ENCODE data around the gene GABRG3. TPM values are rescaled to one million over a fixed set of nuclear protein-coding genes. Genes with fewer than 3 reads are reported as not detected.

Gene GABRG3
- total and polyA plus RNA-seq, 2 donors from 2014 or later = not detected

DNA sequence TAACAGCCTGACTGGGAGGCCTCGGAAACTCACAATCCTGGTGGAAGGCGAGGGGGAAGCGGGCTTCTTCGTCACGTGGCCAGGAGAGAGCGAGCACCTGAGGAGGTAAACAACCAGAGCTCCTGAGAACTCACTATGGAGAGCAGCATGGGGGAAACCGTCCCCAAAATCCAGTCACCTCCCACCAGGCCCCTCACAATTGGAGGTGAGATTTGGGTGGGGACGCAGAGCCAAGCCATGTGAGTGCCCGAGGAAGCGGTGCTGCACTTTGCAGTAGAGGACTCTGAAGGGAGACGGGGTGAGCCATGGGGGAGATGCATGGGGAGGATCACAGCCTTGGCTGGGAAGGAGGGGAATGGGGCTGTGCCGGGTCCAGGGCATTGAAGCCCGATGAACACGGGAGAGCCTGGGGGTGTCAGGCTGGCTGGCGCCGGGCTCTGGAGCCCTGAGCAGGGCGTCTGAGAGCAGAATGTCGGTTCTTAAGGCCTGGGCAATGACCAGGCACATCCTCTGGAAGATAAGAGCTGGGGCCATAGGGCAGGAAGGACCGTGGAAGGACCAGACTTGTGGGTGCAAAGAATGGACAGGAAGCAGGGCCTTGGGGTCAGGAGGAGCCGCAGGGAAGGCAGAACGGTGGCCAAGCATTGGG is 117.7 kb downstream of the GABRG3 start:
- no peaks in the 10 kb centered on the region for H3K36me3 ChIP-seq (ENCODE audit: control insufficient read depth in 2 of 3, insufficient read depth in 3 of 3, low read length in 3 of 3)
- H3K27ac ChIP-seq (ENCODE audit: low read depth in 2 of 2, low read length in 2 of 2) = no peak overlapping the region
- H3K9me3 ChIP-seq (ENCODE audit: control insufficient read depth in 2 of 3, insufficient read depth in 1 of 3, low read length in 3 of 3) = peaks cover 0 to 7% (median 0%) of the 10 kb centered on the region in 3 donors
- TF ChIP-seq, protein P1, sequence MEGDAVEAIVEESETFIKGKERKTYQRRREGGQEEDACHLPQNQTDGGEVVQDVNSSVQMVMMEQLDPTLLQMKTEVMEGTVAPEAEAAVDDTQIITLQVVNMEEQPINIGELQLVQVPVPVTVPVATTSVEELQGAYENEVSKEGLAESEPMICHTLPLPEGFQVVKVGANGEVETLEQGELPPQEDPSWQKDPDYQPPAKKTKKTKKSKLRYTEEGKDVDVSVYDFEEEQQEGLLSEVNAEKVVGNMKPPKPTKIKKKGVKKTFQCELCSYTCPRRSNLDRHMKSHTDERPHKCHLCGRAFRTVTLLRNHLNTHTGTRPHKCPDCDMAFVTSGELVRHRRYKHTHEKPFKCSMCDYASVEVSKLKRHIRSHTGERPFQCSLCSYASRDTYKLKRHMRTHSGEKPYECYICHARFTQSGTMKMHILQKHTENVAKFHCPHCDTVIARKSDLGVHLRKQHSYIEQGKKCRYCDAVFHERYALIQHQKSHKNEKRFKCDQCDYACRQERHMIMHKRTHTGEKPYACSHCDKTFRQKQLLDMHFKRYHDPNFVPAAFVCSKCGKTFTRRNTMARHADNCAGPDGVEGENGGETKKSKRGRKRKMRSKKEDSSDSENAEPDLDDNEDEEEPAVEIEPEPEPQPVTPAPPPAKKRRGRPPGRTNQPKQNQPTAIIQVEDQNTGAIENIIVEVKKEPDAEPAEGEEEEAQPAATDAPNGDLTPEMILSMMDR (IDR thresholded peaks at IDR 0.05; ENCODE audit: borderline replicate concordance, extremely low read depth, insufficient read depth) = no peak
- H3K27me3 ChIP-seq (ENCODE audit: control insufficient read depth, insufficient read depth, low read length) = no peaks in the 10 kb centered on the region
- FAIRE-seq (no peak), DNase-seq (no peak)
- no peak overlapping the region for H3K9ac ChIP-seq (ENCODE audit: low read length in 3 of 3)
- H3K4me1 ChIP-seq (ENCODE audit: control insufficient read depth in 2 of 3, insufficient read depth in 2 of 3, low read depth in 1 of 3, low read length in 3 of 3) = no peaks in the 10 kb centered on the region
- no peak overlapping the region for H3K4me3 ChIP-seq (ENCODE audit: low read length in 3 of 3)
- intact Hi-C loops (cut with DNase I) = no loop called here

DNA sequence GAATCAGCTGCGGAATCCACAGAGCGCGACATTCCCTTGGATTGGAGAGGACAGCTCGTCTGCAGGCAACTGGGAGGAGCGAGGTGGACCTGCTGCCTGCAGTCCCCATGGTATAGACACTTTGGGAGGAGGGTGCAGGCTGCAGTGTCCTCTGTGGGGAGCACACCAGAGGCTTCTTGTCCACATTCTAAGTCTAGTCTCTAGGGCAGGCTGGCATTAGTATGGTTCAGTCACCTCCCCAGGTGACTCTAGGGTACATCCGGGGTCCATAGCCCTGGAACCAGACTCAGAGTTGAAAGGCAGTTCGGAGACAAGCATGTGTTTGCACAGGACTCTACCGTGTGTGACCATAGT is 118.2 kb downstream of the GABRG3 start:
- no peaks in the 10 kb centered on the region for H3K27me3 ChIP-seq (ENCODE audit: control insufficient read depth, insufficient read depth, low read length)
- H3K27ac ChIP-seq (ENCODE audit: low read depth in 2 of 2, low read length in 2 of 2) = no peak overlapping the region
- no peaks in the 10 kb centered on the region for H3K4me1 ChIP-seq (ENCODE audit: control insufficient read depth in 2 of 3, insufficient read depth in 2 of 3, low read depth in 1 of 3, low read length in 3 of 3)
- no peak overlapping the region for H3K4me3 ChIP-seq (ENCODE audit: low read length in 3 of 3)
- H3K9me3 ChIP-seq (ENCODE audit: control insufficient read depth in 2 of 3, insufficient read depth in 1 of 3, low read length in 3 of 3) = peaks cover 0 to 7% (median 0%) of the 10 kb centered on the region in 3 donors
- no peaks in the 10 kb centered on the region for H3K36me3 ChIP-seq (ENCODE audit: control insufficient read depth in 2 of 3, insufficient read depth in 3 of 3, low read length in 3 of 3)
- FAIRE-seq = no peak
- TF ChIP-seq, protein P1 (IDR thresholded peaks at IDR 0.05; ENCODE audit: borderline replicate concordance, extremely low read depth, insufficient read depth) = no peak
- intact Hi-C loops (cut with DNase I) = no loop called here
- no peak for DNase-seq
- H3K9ac ChIP-seq (ENCODE audit: low read length in 3 of 3) = no peak overlapping the region

DNA sequence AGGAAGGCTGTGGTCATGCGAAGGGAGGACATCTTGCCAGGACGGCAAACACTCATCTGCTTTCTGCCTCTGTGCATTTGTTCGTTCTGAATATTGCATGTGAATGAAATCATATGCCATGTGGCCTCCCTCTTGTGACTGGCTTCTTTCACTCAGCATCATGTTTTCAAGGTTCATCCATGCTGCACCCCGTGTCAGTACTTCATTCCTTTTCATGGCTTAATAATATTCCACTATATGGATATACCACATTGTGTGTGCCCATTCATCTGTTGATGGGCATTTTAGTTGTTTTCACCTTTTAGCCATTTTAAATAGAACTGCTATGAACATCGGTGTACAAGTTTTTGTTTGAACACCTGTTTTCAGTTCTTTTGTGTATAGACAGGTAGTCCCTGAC is 118.7 kb downstream of the GABRG3 start:
- Histone ChIP-seq H3K36me3 (ENCODE audit: control insufficient read depth in 2 of 3, insufficient read depth in 3 of 3, low read length in 3 of 3) (no peaks in the 10 kb centered on the region), H3K9ac (ENCODE audit: low read length in 3 of 3) (no peak overlapping the region), H3K27ac (ENCODE audit: low read depth in 2 of 2, low read length in 2 of 2) (no peak overlapping the region), H3K4me3 (ENCODE audit: low read length in 3 of 3) (no peak overlapping the region), H3K4me1 (ENCODE audit: control insufficient read depth in 2 of 3, insufficient read depth in 2 of 3, low read depth in 1 of 3, low read length in 3 of 3) (no peaks in the 10 kb centered on the region), H3K27me3 (ENCODE audit: control insufficient read depth, insufficient read depth, low read length) (no peaks in the 10 kb centered on the region), H3K9me3 (ENCODE audit: control insufficient read depth in 2 of 3, insufficient read depth in 1 of 3, low read length in 3 of 3) (peaks cover 0 to 7% (median 0%) of the 10 kb centered on the region in 3 donors)
- intact Hi-C loops (cut with DNase I) = no loop called here
- TF ChIP-seq, protein P1 (IDR thresholded peaks at IDR 0.05; ENCODE audit: borderline replicate concordance, extremely low read depth, insufficient read depth) = no peak
- FAIRE-seq = no peak
- no peak for DNase-seq
